Measurements from ENCODE around the gene PEF1.

The PEF1 gene

DNA sequence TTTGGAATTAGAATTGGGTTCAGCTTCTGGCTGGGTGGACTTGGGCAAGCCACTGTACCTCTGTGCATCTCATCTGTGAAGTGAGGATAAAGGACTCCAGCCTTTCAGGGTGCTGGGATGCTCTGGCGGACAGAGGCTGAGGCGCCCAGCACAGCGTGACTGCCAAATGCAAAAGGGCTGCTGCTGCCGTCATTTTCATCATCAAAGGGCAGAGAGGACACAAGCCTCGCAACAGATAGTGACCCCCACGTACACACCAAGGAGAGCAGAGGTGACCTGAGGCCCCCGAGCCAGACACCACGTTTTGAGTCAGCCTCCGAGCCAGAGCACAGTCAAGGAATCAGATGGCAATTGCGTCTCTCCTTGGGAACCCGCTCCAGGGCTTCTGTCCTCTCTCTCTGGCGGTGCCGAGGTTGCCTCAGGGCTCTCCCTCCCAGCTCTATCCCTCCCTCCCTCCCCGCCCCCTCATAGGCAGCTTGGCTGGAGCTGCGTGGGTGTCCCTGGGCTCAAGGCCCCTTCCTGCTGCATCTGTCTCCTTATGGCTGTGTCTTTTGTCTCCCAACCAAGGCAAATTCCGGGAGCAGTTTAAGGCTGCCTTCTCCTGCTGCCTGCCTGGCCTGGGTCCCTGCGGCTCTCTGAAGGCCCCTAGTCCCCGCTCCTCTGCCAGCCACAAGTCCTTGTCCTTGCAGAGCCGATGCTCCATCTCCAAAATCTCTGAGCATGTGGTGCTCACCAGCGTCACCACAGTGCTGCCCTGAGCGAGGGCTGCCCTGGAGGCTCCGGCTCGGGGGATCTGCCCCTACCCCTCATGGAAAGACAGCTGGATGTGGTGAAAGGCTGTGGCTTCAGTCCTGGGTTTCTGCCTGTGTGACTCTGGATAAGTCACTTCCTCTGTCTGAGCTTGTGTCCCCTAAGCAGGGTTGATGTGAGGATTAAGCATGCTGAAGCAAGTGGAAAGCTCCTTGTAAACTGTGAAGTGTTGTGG is 18.2 kb downstream of the PEF1 start:
- Histone ChIP-seq H3K27me3 (ENCODE audit: control insufficient read depth, insufficient read depth, low read length) (no peaks in the 10 kb centered on the region), H3K9ac (ENCODE audit: low read length) (no peak overlapping the region), H3K27ac (ENCODE audit: low read length) (no peak overlapping the region), H3K36me3 (ENCODE audit: control insufficient read depth, low read depth, low read length) (peaks cover 23% of the 10 kb centered on the region), H3K4me3 (ENCODE audit: low read length) (no peak overlapping the region), H3K4me1 (ENCODE audit: control insufficient read depth, low read depth, low read length) (no peaks in the 10 kb centered on the region), H3K9me3 (ENCODE audit: control insufficient read depth, low read depth, low read length) (no peaks in the 10 kb centered on the region)

DNA sequence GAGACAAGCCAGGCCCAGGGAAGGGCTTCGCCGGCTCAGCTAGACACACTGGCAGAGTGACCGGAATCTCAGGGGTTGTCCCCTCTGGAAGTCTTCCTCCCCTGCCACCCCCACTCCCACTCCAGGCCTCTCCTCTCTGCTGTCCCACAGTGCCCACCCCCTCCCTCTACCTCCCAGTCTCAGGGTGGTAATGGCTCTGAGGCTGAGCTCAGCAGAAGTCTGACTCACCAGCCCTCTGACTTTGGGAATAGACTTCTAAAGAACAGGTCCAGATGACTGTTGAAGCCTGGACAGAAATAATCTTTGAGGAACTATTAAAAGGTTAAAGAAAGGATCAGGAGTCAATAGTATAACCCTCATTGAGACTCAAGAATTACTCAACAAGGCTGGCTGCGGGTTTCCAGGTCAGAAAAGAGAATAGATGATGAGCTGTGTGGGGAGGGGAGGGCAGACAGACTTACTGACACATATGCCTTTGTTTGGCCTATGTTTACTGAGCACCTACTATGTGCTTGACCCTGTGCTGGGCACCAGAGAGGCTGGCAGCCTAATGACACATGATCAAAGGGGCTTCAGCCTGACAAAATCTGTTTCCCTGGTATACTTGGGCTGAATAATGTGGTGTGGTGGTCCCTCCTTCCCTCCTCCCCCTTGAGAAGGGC is 19.0 kb downstream of the PEF1 start:
- no peak overlapping the region for H3K9ac ChIP-seq (ENCODE audit: low read length)
- H3K9me3 ChIP-seq (ENCODE audit: control insufficient read depth, low read depth, low read length): no peaks in the 10 kb centered on the region
- peaks cover 18% of the 10 kb centered on the region for H3K36me3 ChIP-seq (ENCODE audit: control insufficient read depth, low read depth, low read length)
- no peak overlapping the region for H3K4me3 ChIP-seq (ENCODE audit: low read length)
- H3K27ac ChIP-seq (ENCODE audit: low read length): no peak overlapping the region
- H3K27me3 ChIP-seq (ENCODE audit: control insufficient read depth, insufficient read depth, low read length): no peaks in the 10 kb centered on the region
- H3K4me1 ChIP-seq (ENCODE audit: control insufficient read depth, low read depth, low read length): no peaks in the 10 kb centered on the region

DNA sequence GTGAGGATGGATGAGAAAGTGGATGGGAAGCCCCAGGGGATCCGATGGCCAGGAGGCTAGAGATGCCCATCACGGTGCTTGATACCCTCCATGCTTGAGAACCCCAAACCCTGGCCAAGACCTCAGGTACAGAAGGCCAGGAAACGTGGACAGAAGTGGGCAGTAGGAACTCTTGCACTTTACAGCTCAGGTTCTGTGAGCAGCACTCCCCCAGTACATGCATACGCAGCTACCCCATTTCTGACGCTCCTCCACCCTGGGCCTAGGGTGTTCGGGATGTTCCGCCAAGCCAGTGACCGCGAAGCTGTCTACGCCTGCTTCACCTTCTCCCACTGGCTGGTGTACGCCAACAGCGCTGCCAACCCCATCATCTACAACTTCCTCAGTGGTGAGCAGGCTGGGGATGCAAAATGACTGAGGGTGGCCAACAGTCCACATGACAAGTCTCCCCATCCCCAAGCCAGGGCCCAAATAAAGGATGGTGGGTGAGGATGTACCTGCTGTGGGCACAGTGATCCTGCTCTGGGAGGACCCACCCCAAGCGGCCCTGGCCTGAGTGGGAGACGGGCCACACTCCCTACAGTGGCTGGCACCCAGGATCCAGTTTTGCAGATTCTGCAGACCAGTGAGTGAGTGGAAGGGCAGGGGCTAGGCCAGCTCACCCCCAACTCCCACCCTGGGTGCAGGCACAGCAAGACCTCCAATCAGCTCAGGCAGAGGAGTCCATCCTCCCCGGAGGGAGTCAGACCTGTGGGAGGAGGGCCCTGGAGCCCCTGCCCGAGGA is 19.8 kb downstream of the PEF1 start:
- H3K4me3 ChIP-seq (ENCODE audit: low read length): no peak overlapping the region
- H3K9ac ChIP-seq (ENCODE audit: low read length): no peak overlapping the region
- H3K27ac ChIP-seq (ENCODE audit: low read length): no peak overlapping the region
- peaks cover 11% of the 10 kb centered on the region for H3K36me3 ChIP-seq (ENCODE audit: control insufficient read depth, low read depth, low read length)
- no peaks in the 10 kb centered on the region for H3K4me1 ChIP-seq (ENCODE audit: control insufficient read depth, low read depth, low read length)
- H3K9me3 ChIP-seq (ENCODE audit: control insufficient read depth, low read depth, low read length): no peaks in the 10 kb centered on the region
- H3K27me3 ChIP-seq (ENCODE audit: control insufficient read depth, insufficient read depth, low read length): no peaks in the 10 kb centered on the region

DNA sequence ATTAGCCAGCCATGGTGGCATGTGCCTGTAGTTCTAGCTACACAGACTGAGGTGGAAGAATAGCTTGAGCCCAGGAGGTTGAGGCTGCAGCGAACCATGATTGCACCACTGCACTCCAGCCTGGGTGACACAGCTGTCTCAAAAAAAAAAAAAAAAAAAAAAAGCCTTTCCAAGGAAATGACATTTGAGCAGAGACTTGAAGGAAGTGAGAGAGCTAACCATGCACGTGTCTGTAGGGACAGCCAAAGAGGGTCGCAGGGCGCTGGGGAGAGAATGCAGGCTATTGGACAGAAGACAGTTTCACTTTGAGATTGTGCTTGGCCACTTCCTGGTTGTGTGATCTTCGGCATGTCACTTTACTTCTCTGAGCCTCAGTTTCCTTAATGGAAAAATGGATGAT is 20.4 kb downstream of the PEF1 start:
- Histone ChIP-seq H3K4me1 (ENCODE audit: control insufficient read depth, low read depth, low read length) (no peaks in the 10 kb centered on the region), H3K27ac (ENCODE audit: low read length) (no peak overlapping the region), H3K36me3 (ENCODE audit: control insufficient read depth, low read depth, low read length) (peaks cover 10% of the 10 kb centered on the region), H3K9ac (ENCODE audit: low read length) (no peak overlapping the region), H3K27me3 (ENCODE audit: control insufficient read depth, insufficient read depth, low read length) (no peaks in the 10 kb centered on the region), H3K9me3 (ENCODE audit: control insufficient read depth, low read depth, low read length) (no peaks in the 10 kb centered on the region), H3K4me3 (ENCODE audit: low read length) (no peak overlapping the region)

DNA sequence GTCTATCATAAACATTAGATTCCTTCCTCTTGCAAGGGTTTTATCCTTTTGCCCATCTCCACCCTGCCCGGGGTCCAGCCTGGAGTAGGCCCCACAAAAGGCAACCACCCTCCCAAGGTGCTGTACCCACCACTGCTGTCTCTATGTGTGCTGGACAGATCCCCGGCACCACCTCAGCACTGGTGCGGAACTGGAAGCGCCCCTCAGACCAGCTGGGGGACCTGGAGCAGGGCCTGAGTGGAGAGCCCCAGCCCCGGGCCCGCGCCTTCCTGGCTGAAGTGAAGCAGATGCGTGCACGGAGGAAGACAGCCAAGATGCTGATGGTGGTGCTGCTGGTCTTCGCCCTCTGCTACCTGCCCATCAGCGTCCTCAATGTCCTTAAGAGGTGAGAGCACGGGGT is 21.3 kb downstream of the PEF1 start:
- no peak overlapping the region for H3K27ac ChIP-seq (ENCODE audit: low read length)
- no peaks in the 10 kb centered on the region for H3K4me1 ChIP-seq (ENCODE audit: control insufficient read depth, low read depth, low read length)
- no peaks in the 10 kb centered on the region for H3K9me3 ChIP-seq (ENCODE audit: control insufficient read depth, low read depth, low read length)
- H3K36me3 ChIP-seq (ENCODE audit: control insufficient read depth, low read depth, low read length): peaks cover 4% of the 10 kb centered on the region
- H3K4me3 ChIP-seq (ENCODE audit: low read length): no peak overlapping the region
- H3K9ac ChIP-seq (ENCODE audit: low read length): no peak overlapping the region
- no peaks in the 10 kb centered on the region for H3K27me3 ChIP-seq (ENCODE audit: control insufficient read depth, insufficient read depth, low read length)

DNA sequence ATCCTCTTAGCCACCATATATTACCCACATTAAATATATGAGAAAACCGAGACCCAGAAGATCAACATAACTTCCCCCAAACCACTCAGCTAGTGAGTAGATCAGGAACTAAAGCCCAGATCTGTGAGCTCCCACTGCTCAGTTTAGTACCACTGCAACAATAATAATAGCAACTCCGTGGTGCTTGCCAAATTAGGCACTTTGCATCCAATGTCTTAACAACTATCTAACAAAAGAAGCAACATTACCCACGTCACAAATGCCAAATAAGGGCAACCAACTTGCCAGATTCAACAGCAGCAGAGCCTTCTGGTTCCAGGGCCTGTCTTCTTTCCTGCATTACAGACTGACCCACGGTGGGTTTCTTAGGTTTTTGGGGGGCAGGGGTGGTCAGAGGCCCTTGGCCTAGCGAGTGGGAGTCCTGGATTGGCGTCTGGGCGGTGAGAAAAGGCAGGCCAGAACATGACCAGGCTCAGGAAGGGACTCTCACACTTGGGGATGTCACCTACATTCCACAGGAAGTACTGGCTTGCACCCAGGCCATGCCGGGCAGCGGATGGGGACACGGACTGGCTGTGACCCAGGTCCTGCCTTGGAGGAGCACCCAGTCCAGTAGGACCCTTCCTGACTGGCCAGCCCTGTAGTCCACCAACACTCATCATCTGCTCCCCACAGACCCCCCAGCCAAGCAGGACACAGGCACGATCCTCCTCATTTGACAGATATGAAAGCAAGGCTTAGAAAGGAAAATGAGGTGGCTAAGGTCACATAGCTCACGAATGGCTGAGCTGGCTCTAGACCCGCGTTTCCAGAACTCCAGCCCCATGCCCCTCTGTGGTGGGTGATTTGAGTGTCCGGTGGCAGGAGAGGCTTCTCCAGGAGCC is 22.6 kb downstream of the PEF1 start:
- no peaks in the 10 kb centered on the region for H3K4me1 ChIP-seq (ENCODE audit: control insufficient read depth, low read depth, low read length)
- H3K9me3 ChIP-seq (ENCODE audit: control insufficient read depth, low read depth, low read length): no peaks in the 10 kb centered on the region
- H3K27ac ChIP-seq (ENCODE audit: low read length): no peak overlapping the region
- no peaks in the 10 kb centered on the region for H3K36me3 ChIP-seq (ENCODE audit: control insufficient read depth, low read depth, low read length)
- no peak overlapping the region for H3K9ac ChIP-seq (ENCODE audit: low read length)
- H3K27me3 ChIP-seq (ENCODE audit: control insufficient read depth, insufficient read depth, low read length): peaks cover 7% of the 10 kb centered on the region
- no peak overlapping the region for H3K4me3 ChIP-seq (ENCODE audit: low read length)

DNA sequence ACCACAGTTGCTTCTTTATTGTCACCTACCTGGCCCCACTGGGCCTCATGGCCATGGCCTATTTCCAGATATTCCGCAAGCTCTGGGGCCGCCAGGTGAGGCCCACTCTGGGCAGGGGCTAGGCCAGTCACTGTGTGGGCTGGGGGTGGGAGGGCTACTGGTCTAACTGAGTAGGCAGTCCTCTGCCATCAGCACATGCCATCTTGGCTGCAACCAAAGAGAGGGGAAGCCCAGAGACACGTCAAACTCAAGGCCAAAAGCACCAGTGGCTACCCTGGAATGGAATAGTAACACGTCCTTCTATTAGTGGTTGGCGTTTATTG is 23.2 kb downstream of the PEF1 start:
- H3K4me1 ChIP-seq (ENCODE audit: control insufficient read depth, low read depth, low read length): no peaks in the 10 kb centered on the region
- H3K27ac ChIP-seq (ENCODE audit: low read length): no peak overlapping the region
- no peak overlapping the region for H3K9ac ChIP-seq (ENCODE audit: low read length)
- H3K9me3 ChIP-seq (ENCODE audit: control insufficient read depth, low read depth, low read length): no peaks in the 10 kb centered on the region
- no peak overlapping the region for H3K4me3 ChIP-seq (ENCODE audit: low read length)
- H3K27me3 ChIP-seq (ENCODE audit: control insufficient read depth, insufficient read depth, low read length): peaks cover 14% of the 10 kb centered on the region
- no peaks in the 10 kb centered on the region for H3K36me3 ChIP-seq (ENCODE audit: control insufficient read depth, low read depth, low read length)

DNA sequence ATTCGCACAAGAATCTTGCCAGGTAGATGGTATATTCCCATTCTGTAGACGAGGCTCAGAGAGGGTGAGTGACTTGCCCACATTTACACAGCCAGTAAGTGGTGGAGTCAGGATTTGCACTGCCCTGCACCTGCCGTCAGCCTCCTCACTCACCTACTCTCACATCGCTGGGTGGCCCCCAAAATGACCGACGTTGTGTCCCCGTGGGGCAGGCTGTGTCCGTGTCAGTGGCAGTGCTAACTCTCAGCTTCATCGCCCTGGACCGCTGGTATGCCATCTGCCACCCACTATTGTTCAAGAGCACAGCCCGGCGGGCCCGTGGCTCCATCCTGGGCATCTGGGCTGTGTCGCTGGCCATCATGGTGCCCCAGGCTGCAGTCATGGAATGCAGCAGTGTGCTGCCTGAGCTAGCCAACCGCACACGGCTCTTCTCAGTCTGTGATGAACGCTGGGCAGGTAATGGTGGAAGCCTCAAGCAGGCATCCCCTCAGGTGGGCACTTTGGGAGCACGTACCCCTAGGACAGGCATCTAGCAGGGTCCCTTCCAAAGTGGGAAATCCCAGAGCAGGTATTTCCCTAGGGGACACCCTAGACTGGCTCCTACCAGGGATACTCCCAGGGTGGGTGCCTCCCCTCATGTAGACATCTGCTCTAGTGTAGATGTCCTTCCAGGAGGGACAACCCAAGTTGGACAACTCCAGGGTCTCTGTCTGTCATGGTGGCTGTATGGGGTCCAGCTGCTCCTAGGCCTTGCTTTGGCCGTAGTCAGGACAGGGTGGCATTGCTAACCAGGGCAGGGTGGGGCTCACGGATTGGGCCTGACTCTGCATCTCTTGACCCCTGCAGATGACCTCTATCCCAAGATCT is 23.8 kb downstream of the PEF1 start:
- Histone ChIP-seq H3K27me3 (ENCODE audit: control insufficient read depth, insufficient read depth, low read length) (peaks cover 20% of the 10 kb centered on the region), H3K4me3 (ENCODE audit: low read length) (no peak overlapping the region), H3K9me3 (ENCODE audit: control insufficient read depth, low read depth, low read length) (no peaks in the 10 kb centered on the region), H3K36me3 (ENCODE audit: control insufficient read depth, low read depth, low read length) (no peaks in the 10 kb centered on the region), H3K4me1 (ENCODE audit: control insufficient read depth, low read depth, low read length) (no peaks in the 10 kb centered on the region), H3K9ac (ENCODE audit: low read length) (no peak overlapping the region), H3K27ac (ENCODE audit: low read length) (no peak overlapping the region)

DNA sequence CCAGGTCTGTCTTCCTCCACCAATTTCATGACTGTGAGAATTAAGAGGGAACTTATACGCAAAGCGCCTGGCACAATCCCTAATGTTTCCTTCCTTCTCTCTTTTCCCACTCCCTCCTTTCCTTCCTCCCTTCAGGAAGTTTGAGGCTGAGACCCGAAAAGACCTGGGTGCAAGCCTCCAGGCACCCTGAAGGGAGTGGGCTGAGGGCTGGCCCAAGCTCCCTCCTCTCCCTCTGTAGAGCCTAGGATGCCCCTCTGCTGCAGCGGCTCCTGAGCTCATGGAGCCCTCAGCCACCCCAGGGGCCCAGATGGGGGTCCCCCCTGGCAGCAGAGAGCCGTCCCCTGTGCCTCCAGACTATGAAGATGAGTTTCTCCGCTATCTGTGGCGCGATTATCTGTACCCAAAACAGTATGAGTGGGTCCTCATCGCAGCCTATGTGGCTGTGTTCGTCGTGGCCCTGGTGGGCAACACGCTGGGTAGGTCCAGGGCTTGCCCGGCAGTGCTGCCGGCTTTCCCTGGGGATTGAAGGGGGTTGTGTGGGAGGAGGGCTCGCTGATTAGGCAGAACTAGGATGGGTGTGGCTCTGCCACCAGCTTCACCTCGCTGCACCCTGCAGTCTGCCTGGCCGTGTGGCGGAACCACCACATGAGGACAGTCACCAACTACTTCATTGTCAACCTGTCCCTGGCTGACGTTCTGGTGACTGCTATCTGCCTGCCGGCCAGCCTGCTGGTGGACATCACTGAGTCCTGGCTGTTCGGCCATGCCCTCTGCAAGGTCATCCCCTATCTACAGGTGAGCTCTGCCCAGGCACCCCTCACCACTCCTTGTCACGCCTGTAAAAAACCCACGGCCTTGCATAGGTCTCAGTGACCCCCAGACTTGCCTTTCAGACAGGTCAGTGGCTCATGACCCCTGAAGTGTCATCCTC is 25.5 kb downstream of the PEF1 start:
- Histone ChIP-seq H3K9ac (ENCODE audit: low read length) (no peak overlapping the region), H3K36me3 (ENCODE audit: control insufficient read depth, low read depth, low read length) (no peaks in the 10 kb centered on the region), H3K27me3 (ENCODE audit: control insufficient read depth, insufficient read depth, low read length) (peaks cover 28% of the 10 kb centered on the region), H3K4me3 (ENCODE audit: low read length) (no peak overlapping the region), H3K4me1 (ENCODE audit: control insufficient read depth, low read depth, low read length) (no peaks in the 10 kb centered on the region), H3K27ac (ENCODE audit: low read length) (no peak overlapping the region), H3K9me3 (ENCODE audit: control insufficient read depth, low read depth, low read length) (no peaks in the 10 kb centered on the region)
